ENCODE measurements around the gene FHL3.

The FHL3 gene

DNA sequence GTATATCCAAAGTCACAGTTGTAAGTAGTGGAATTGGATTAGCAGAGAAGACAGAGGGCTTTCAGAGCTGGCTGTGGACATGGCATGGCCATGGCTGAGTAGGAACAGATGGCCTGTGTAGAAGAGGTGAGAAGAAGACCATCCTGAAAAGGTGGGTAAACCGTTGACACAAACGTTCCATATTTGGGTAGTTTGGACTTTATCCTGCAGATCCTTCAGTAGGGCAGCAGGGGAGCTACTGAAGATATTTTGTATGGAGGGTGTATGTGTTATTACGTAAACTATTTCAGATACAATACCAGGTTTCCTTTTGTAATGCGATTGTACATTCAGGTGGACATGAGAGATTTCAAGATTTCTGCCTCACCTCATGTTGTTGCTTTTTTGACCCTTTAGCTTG, 8.9 kb upstream of the FHL3 start:
- DNase-seq (ENCODE audit: low read depth in 2 of 2) = no peak

GRCh38 chr1:38013227-38013622, 7.9 kb upstream of the FHL3 start:
- DNase-seq (ENCODE audit: low read depth in 2 of 2) = no peak

- peak; percentile 86 to 91 for DNase-seq (ENCODE audit: low read depth in 2 of 2)
Observed at GRCh38 chr1:38012363-38013226, 7.3 kb upstream of the FHL3 start, which contains the start of gene UTP11. Gene UTP11, plus strand, starts transcription at chr1:38012734. Its CDS starts 69 bp downstream, at chr1:38012803.

GRCh38 chr1:38009841-38010180, 4.5 kb upstream of the FHL3 start:
- no peak for DNase-seq (ENCODE audit: low read depth in 2 of 2)

- peak; percentile 46 to 49 for DNase-seq (ENCODE audit: low read depth in 2 of 2)
Observed at GRCh38 chr1:38009088-38009840, 4.0 kb upstream of the FHL3 start.

DNA sequence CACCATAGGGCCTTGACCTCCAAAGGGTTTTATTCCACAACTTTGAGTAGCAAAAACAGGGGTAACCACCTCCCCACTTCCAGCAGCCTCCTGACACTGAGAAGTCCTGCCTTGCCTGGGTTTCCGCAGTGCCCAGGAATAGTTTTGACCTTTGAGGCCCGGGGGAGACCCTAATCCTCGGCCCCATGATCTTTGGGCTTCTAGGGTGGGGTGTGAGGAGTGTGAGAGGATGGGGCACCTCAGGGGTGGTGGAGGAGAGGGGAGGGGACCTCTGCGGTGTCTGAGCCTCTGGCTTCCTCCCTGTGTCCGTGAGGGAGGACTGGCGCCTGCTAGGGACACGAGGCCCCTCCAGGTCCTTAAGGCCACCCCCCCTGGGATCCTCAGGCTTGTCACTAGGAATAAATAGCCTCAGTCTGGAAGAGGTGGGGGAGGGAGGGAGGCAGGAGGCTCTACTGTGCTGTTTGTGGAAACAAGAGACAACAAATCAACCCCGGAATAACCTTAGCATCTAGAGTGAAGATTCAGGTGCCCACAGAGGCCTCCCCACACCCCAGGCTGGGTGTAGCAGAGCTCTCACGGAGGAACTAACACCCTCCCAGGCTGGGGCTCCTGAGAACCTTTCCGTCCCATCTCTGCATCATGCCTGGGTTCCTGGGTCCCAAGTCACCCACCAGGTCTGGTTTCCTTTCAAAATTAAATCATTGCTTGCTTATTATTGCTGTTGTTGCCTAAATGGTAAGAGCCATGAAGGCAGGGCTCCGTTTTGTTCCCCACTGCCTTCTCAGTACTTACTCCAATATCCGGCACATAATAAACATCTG, 904 bp upstream of the FHL3 start:
- no peak for DNase-seq (ENCODE audit: low read depth in 2 of 2)

GRCh38 chr1:38004284-38005108, 818 bp downstream of the FHL3 start:
- no peak for DNase-seq (ENCODE audit: low read depth in 2 of 2)

- no peak for DNase-seq (ENCODE audit: low read depth in 2 of 2)
Observed at GRCh38 chr1:38003261-38004250, 1.8 kb downstream of the FHL3 start.

GRCh38 chr1:38000529-38001455, 4.5 kb downstream of the FHL3 start:
- DNase-seq (ENCODE audit: low read depth in 2 of 2) = no peak

DNA sequence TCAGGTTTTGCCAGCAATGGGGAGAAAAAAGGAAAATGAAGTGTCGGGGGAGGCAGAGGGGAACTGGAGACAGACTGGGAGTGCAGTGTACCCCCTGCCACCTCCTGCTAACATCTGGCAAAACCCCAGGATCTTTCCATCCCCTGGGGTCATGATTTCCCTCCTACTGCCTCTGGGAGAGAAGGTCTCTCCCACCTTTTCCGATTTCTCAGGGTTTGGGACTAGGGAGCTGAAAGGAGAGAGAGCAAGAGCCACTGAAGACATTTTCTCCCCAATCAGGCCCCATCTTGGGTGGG, 5.1 kb downstream of the FHL3 start:
- DNase-seq (ENCODE audit: low read depth in 2 of 2) = no peak

GRCh38 chr1:37999430-38000232, 5.7 kb downstream of the FHL3 start:
- DNase-seq (ENCODE audit: low read depth in 2 of 2) = no peak

DNA sequence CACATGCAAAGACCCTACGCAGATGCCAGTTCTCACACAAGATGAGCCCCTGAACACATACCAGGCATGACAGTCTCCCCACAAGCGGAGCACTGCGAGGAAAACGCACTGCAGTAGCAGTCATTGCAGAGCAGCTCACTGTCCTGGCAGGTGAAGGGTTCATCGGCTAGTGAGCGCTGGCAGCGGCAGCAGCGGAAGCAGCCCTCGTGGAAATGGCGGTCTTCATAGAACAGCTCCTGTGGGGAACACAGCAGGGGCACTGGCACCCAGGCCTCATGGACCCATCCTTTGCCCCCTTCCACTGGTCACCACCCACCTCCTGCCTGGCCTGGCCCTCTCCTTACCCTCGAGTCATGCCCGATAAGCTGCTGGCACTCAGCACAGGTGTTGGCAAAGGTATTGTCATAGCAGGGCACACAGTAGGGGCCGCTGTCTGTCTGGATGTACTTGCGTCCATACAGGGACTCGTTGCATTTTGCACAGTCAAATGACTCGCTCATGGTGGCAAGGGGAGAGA, 6.3 kb downstream of the FHL3 start:
- DNase-seq (ENCODE audit: low read depth in 2 of 2) = no peak

GRCh38 chr1:37998089-37998808, 7.1 kb downstream of the FHL3 start:
- no peak for DNase-seq (ENCODE audit: low read depth in 2 of 2)

- no peak for DNase-seq (ENCODE audit: low read depth in 2 of 2)
Observed at GRCh38 chr1:37997256-37998088, 7.8 kb downstream of the FHL3 start.

DNA sequence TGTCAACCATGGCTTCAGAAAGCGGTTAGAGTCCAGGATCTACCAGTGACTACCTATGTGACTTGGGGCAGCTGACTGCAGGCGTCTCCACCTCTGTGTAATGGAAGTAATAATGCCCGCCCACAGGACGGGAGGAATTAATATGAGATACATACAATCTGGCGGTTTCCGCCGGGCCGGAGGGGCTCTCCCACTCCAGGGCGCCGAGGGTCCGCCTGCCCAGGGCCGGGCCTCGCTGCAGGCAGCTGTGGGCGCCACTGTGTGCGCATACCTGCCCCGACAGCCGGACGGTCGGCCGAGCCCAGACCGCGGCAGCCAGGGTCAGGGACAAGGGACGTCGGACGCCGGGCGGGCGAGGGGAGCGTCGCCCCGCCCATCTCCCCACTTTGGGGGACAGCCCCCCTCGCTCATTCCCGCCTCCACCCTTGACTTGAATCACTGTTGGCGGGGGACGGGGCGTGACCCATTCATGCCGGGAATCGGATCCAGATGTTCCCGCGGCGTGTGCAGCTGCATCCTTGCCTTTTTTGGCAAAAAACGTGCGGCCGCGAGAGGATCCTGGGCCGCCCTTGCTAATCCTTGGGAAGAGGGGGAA, 9.5 kb downstream of the FHL3 start:
- DNase-seq (ENCODE audit: low read depth in 2 of 2) = no peak

DNA sequence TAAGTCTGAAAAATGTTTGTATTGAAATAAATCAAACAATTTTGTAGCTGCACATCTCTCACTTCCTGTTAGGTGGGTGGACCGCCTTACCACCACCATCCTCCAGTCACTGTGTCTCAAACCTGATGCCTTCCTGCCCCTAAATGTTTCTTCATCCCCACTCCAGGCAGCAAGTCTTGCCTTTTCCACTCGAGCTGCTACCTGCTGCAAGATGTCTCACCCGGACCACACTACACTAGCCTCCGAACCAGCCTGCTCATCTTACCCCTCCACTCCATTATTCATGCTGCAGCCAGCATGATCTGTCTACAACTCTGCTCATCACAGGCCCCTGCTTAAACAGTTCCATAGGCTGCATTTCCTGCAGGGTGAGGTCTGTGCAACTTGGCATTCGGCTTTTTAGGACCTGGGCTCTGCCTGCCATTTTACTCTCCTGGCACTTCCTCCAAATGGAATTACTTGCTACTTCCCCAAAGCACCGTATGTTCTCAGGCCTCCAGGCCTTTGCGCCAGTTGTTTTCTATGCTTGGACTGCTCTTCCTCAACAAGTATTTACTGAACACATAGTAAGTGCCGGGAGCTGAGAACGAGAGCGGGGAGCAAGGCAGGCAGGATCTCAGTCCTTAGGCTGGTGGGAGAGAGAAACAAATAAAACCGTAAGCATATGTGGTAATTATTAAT, 10.3 kb downstream of the FHL3 start:
- no peak for DNase-seq (ENCODE audit: low read depth in 2 of 2)

Measured in stimulated activated CD8-positive, alpha-beta memory T cell treated with anti-CD3 and anti-CD28 coated beads, Interleukin-7, amount 100 ng/mL, for 4 hours (primary cell).